Subcutaneous abdominal adipose tissue (tissue), 5 donors: Measurements from ENCODE around the gene TTC8.
A peak's percentile ranks its signal among the peaks of the same experiment; 100 is the strongest.
"Not testable (repeated sequence)": the region's sequence is repeated elsewhere in the genome, so short reads cannot be mapped to it uniquely, and the experiment has no call there.

Experiments
- H3K27ac ChIP-seq: one replicate; pipeline ENCODE4 v1.7.0; 2013; ENCODE audit warnings: low read depth, mild to moderate bottlenecking, inconsistent platforms, low read length, moderate library complexity
- H3K27me3 ChIP-seq, 5 donors: one replicate each; pipeline ENCODE4 v1.7.0; 2013; ENCODE audit warnings: low read length in 5 of 5, inconsistent platforms in 1 of 5; ENCODE audit not compliant: control insufficient read depth in 5 of 5, insufficient read depth in 4 of 5
- H3K36me3 ChIP-seq, 5 donors: one replicate each; pipeline ENCODE4 v1.7.0; 2013; ENCODE audit warnings: low read length in 5 of 5; ENCODE audit not compliant: control insufficient read depth in 5 of 5, insufficient read depth in 5 of 5
- H3K4me1 ChIP-seq, 5 donors: one replicate each; pipeline ENCODE4 v1.7.0; 2013; ENCODE audit warnings: low read length in 5 of 5, mild to moderate bottlenecking in 3 of 5, moderate library complexity in 1 of 5; ENCODE audit not compliant: control insufficient read depth in 5 of 5, insufficient read depth in 5 of 5
- H3K4me3 ChIP-seq, 5 donors: one replicate each; pipeline ENCODE4 v1.7.0; 2013; ENCODE audit warnings: low read length in 5 of 5, low read depth in 1 of 5
- H3K9ac ChIP-seq, 5 donors: one replicate each; pipeline ENCODE4 v1.7.0; 2013; ENCODE audit warnings: low read length in 5 of 5, mild to moderate bottlenecking in 4 of 5, moderate library complexity in 3 of 5
- H3K9me3 ChIP-seq, 5 donors: one replicate each; pipeline ENCODE4 v1.7.0; 2013; ENCODE audit warnings: low read length in 5 of 5; ENCODE audit not compliant: control insufficient read depth in 5 of 5
- donor health status: healthy.
- donor health status: healthy.
- donor health status: healthy.
- donor health status: healthy.
- donor health status: healthy.

The TTC8 gene

GRCh38 chr14:88824314-88825077, at the start of gene TTC8:
TSS of gene TTC8 (plus strand) at chr14:88824651. CDS start at chr14:88824708, 57 bp downstream.
- Histone ChIP-seq H3K4me3 (peak within 1 kb of the TSS; percentile 80 to 98 (median 90)), H3K27ac (peak within 1 kb of the TSS; percentile 95), H3K4me1 (peaks cover 0 to 24% (median 16%) of the 10 kb centered on the region in 5 donors), H3K9me3 (no peaks in the 10 kb centered on the region), H3K36me3 (no peaks in the 10 kb centered on the region), H3K27me3 (no peaks in the 10 kb centered on the region), H3K9ac (peak within 1 kb of the TSS; percentile 75 to 84 (median 80))

GRCh38 chr14:88775532-88775931, 48.9 kb upstream of the TTC8 start:
- Histone ChIP-seq H3K9me3 (no peaks in the 10 kb centered on the region), H3K9ac (no peak overlapping the region), H3K27ac (no peak overlapping the region), H3K36me3 (no peaks in the 10 kb centered on the region), H3K4me1 (no peaks in the 10 kb centered on the region), H3K27me3 (peaks cover 0 to 6% (median 0%) of the 10 kb centered on the region in 5 donors), H3K4me3 (no peak overlapping the region)

- no peaks in the 10 kb centered on the region for H3K27me3 ChIP-seq
- no peak overlapping the region for H3K27ac ChIP-seq
- H3K9me3 ChIP-seq, result peaks cover 0 to 3% (median 0%) of the 10 kb centered on the region in 5 donors
- no peaks in the 10 kb centered on the region for H3K4me1 ChIP-seq
- H3K9ac ChIP-seq, result no peak overlapping the region
- no peaks in the 10 kb centered on the region for H3K36me3 ChIP-seq
- H3K4me3 ChIP-seq, result no peak overlapping the region
These were observed 38.5 kb upstream of the TTC8 start for GRCh38 chr14:88785911-88786310.

GRCh38 chr14:88786715-88787114, 37.7 kb upstream of the TTC8 start:
- H3K9ac ChIP-seq, result no peak overlapping the region
- peaks cover 0 to 3% (median 0%) of the 10 kb centered on the region in 5 donors for H3K9me3 ChIP-seq
- H3K36me3 ChIP-seq, result no peaks in the 10 kb centered on the region
- H3K4me1 ChIP-seq, result peaks cover 0 to 2% (median 2%) of the 10 kb centered on the region in 5 donors
- H3K27ac ChIP-seq, result no peak overlapping the region
- H3K27me3 ChIP-seq, result no peaks in the 10 kb centered on the region
- H3K4me3 ChIP-seq, result no peak overlapping the region

GRCh38 chr14:88789573-88789972, 34.9 kb upstream of the TTC8 start:
- H3K9ac ChIP-seq, H3K36me3 ChIP-seq: not testable (repeated sequence)

GRCh38 chr14:88790501-88791251, 33.8 kb upstream of the TTC8 start:
- peaks cover 0 to 15% (median 13%) of the 10 kb centered on the region in 5 donors for H3K4me1 ChIP-seq
- no peak overlapping the region for H3K4me3 ChIP-seq
- no peaks in the 10 kb centered on the region for H3K36me3 ChIP-seq
- no peaks in the 10 kb centered on the region for H3K27me3 ChIP-seq
- H3K27ac ChIP-seq, result no peak overlapping the region
- no peak overlapping the region for H3K9ac ChIP-seq
- no peaks in the 10 kb centered on the region for H3K9me3 ChIP-seq

More at GRCh38 chr14:88789573-88789972, 34.9 kb upstream of the TTC8 start:
- H3K27ac ChIP-seq, H3K27me3 ChIP-seq, H3K4me3 ChIP-seq, H3K9me3 ChIP-seq: not testable (repeated sequence)
- H3K4me1 ChIP-seq, result peaks cover 0 to 15% (median 13%) of the 10 kb centered on the region in 5 donors

GRCh38 chr14:88791252-88791621, 33.2 kb upstream of the TTC8 start:
- no peaks in the 10 kb centered on the region for H3K9me3 ChIP-seq
- H3K9ac ChIP-seq, result no peak overlapping the region
- H3K4me3 ChIP-seq, result no peak overlapping the region
- peaks cover 0 to 15% (median 13%) of the 10 kb centered on the region in 5 donors for H3K4me1 ChIP-seq
- no peaks in the 10 kb centered on the region for H3K27me3 ChIP-seq
- no peak overlapping the region for H3K27ac ChIP-seq
- H3K36me3 ChIP-seq, result no peaks in the 10 kb centered on the region

- Histone ChIP-seq H3K36me3 (no peaks in the 10 kb centered on the region), H3K9me3 (no peaks in the 10 kb centered on the region), H3K4me1 (peaks cover 0 to 15% (median 13%) of the 10 kb centered on the region in 5 donors), H3K27me3 (no peaks in the 10 kb centered on the region), H3K27ac (no peak overlapping the region), H3K9ac (peak overlapping the region in 3 of 5 donors; percentile 41 to 69 (median 62)), H3K4me3 (peak overlapping the region; percentile 29 to 84 (median 76))
These were observed 32.6 kb upstream of the TTC8 start for GRCh38 chr14:88791629-88792472.

- no peaks in the 10 kb centered on the region for H3K9me3 ChIP-seq
- peak within 1 kb of the TSS in 3 of 5 donors; percentile 41 to 84 (median 62) for H3K9ac ChIP-seq
- no peaks in the 10 kb centered on the region for H3K27me3 ChIP-seq
- H3K36me3 ChIP-seq, result no peaks in the 10 kb centered on the region
- no peak within 1 kb of the TSS for H3K27ac ChIP-seq
- peak within 1 kb of the TSS; percentile 62 to 84 (median 76) for H3K4me3 ChIP-seq
- peaks cover 0 to 15% (median 13%) of the 10 kb centered on the region in 5 donors for H3K4me1 ChIP-seq
These were observed 31.8 kb upstream of the TTC8 start, which contains the start of gene EML5 for GRCh38 chr14:88792473-88793258. TSS of gene EML5 (minus strand) at chr14:88792953. CDS start at chr14:88792503, 450 bp downstream.
